H9 (cell line): ENCODE data around the gene SARS1. TPM values are rescaled to one million over a fixed set of nuclear protein-coding genes. Genes with fewer than 3 reads are reported as not detected.

Experiments used
- DNase-seq: peaks from one replicate; pipeline ENCODE4 v3.0.0-alpha.2; 2017
- H2AFZ ChIP-seq: one replicate; pipeline ENCODE4 v1.6.1; 2013; ENCODE audit warnings: mild to moderate bottlenecking, low read length, control low read depth, moderate library complexity
- H2AK5ac ChIP-seq: 2 replicates; pipeline ENCODE4 v1.6.1; 2013; ENCODE audit warnings: low read length, control low read depth, mixed read lengths; ENCODE audit not compliant: insufficient read length
- H2BK120ac ChIP-seq: one replicate; pipeline ENCODE4 v1.6.1; 2013; ENCODE audit warnings: low read depth, mild to moderate bottlenecking, low read length, control low read depth, inconsistent platforms; ENCODE audit not compliant: poor library complexity, severe bottlenecking
- H2BK12ac ChIP-seq: 2 replicates; pipeline ENCODE4 v1.6.1; 2013; ENCODE audit warnings: low read length, control low read depth, mixed read lengths, low read depth; ENCODE audit not compliant: insufficient read length
- H2BK15ac ChIP-seq: 2 replicates; pipeline ENCODE4 v1.6.1; 2013; ENCODE audit warnings: low read depth, low read length, control low read depth
- H2BK20ac ChIP-seq: one replicate; pipeline ENCODE4 v1.6.1; 2013; ENCODE audit warnings: low read depth, mild to moderate bottlenecking, low read length, control low read depth, inconsistent platforms; ENCODE audit not compliant: poor library complexity, severe bottlenecking
- H2BK5ac ChIP-seq: 2 replicates; pipeline ENCODE4 v1.6.1; 2013; ENCODE audit warnings: low read length, control low read depth, mixed read lengths; ENCODE audit not compliant: insufficient read length
- H3K14ac ChIP-seq: 2 replicates; pipeline ENCODE4 v1.6.1; 2013; ENCODE audit warnings: low read length, control low read depth; ENCODE audit not compliant: insufficient read depth
- H3K18ac ChIP-seq: 2 replicates; pipeline ENCODE4 v1.6.1; 2013; ENCODE audit warnings: low read depth, mild to moderate bottlenecking, mixed read lengths, low read length, control low read depth; ENCODE audit not compliant: insufficient read length
- H3K23ac ChIP-seq: 2 replicates; pipeline ENCODE4 v1.6.1; 2013; ENCODE audit warnings: low read length, control low read depth, mixed read lengths, low read depth; ENCODE audit not compliant: insufficient read length
- H3K23me2 ChIP-seq: 2 replicates; pipeline ENCODE4 v1.6.1; 2013; ENCODE audit warnings: low read depth, mild to moderate bottlenecking, mixed read lengths, low read length, control low read depth; ENCODE audit not compliant: insufficient read length, poor library complexity, severe bottlenecking
- H3K27ac ChIP-seq: 2 replicates; pipeline ENCODE4 v1.5.1; 2013; ENCODE audit warnings: low read length, control low read depth, mixed read lengths, low read depth; ENCODE audit not compliant: insufficient read length
- H3K27me3 ChIP-seq: 2 replicates; pipeline ENCODE4 v1.6.1; 2013; ENCODE audit warnings: low read length, control low read depth, inconsistent platforms; ENCODE audit not compliant: insufficient read depth
- H3K4ac ChIP-seq: 2 replicates; pipeline ENCODE4 v1.6.1; 2013; ENCODE audit warnings: low read depth, mild to moderate bottlenecking, control low read depth, inconsistent platforms, low read length, moderate library complexity
- H3K4me1 ChIP-seq: 2 replicates; pipeline ENCODE4 v1.6.1; 2013; ENCODE audit warnings: low read length, control low read depth, inconsistent platforms; ENCODE audit not compliant: insufficient read depth
- H3K4me2 ChIP-seq: 2 replicates; pipeline ENCODE4 v1.6.1; 2013; ENCODE audit warnings: low read length, control low read depth, mixed read lengths; ENCODE audit not compliant: insufficient read length, insufficient read depth
- H3K56ac ChIP-seq: 2 replicates; pipeline ENCODE4 v1.6.1; 2013; ENCODE audit warnings: low read depth, mild to moderate bottlenecking, mixed read lengths, low read length, control low read depth; ENCODE audit not compliant: insufficient read length
- H3K79me1 ChIP-seq: 2 replicates; pipeline ENCODE4 v1.6.1; 2013; ENCODE audit warnings: low read depth, mild to moderate bottlenecking, moderate library complexity, low read length, control low read depth, inconsistent platforms; ENCODE audit not compliant: insufficient read depth, poor library complexity, severe bottlenecking
- H3K79me2 ChIP-seq: 2 replicates; pipeline ENCODE4 v1.6.1; 2013; ENCODE audit warnings: low read length, control low read depth, inconsistent platforms; ENCODE audit not compliant: insufficient read depth
- H3K9ac ChIP-seq: 2 replicates; pipeline ENCODE4 v1.6.1; 2013; ENCODE audit warnings: low read length, control low read depth, mixed read lengths; ENCODE audit not compliant: insufficient read length; ENCODE audit errors: extremely low read depth
- H3K9me3 ChIP-seq: one replicate; pipeline ENCODE4 v1.6.1; 2013; ENCODE audit warnings: low read depth, low read length, inconsistent platforms; ENCODE audit not compliant: control insufficient read depth
- H3T11ph ChIP-seq: one replicate; pipeline ENCODE4 v1.6.1; 2013; ENCODE audit warnings: mild to moderate bottlenecking, low read length, control low read depth, inconsistent platforms
- H4K20me1 ChIP-seq: one replicate; pipeline ENCODE4 v1.6.1; 2013; ENCODE audit not compliant: control insufficient read depth, insufficient read length, insufficient read depth
- H4K5ac ChIP-seq: 2 replicates; pipeline ENCODE4 v1.6.1; 2013; ENCODE audit warnings: low read depth, mild to moderate bottlenecking, mixed read lengths, low read length, control low read depth; ENCODE audit not compliant: insufficient read length
- H4K8ac ChIP-seq: replicated peaks from 2 replicates; pipeline ENCODE4 v1.6.1; 2013; ENCODE audit warnings: low read length, control low read depth, mixed read lengths, low read depth; ENCODE audit not compliant: insufficient read length
- H4K91ac ChIP-seq: 2 replicates; pipeline ENCODE4 v1.6.1; 2013; ENCODE audit warnings: low read depth, mild to moderate bottlenecking, moderate library complexity, mixed read lengths, low read length, control low read depth; ENCODE audit not compliant: insufficient read length
- H3K27ac Mint-ChIP-seq, 3 experiments: 2 replicates in 2 of 3; 3 replicates in 1 of 3; pipeline ENCODE4 v1.8.0; 2020 to 2021; ENCODE audit warnings: mixed read lengths in 3 of 3, mild to moderate bottlenecking in 1 of 3, moderate library complexity in 1 of 3
- H3K27me3 Mint-ChIP-seq: 2 replicates; pipeline ENCODE4 v1.8.0; 2021; ENCODE audit warnings: low read depth, mild to moderate bottlenecking, moderate library complexity, mixed read lengths
- H3K36me3 Mint-ChIP-seq, 3 experiments: 2 replicates in 2 of 3; 3 replicates in 1 of 3; pipeline ENCODE4 v1.8.0; 2020 to 2021; ENCODE audit warnings: low read depth in 3 of 3, mixed read lengths in 3 of 3; ENCODE audit not compliant: insufficient read depth in 1 of 3
- H3K4me1 Mint-ChIP-seq, 2 experiments: 2 replicates each; pipeline ENCODE4 v1.8.0; 2020; ENCODE audit warnings: mixed read lengths in 2 of 2
- H3K4me3 Mint-ChIP-seq, 2 experiments: 2 replicates in 1 of 2; 3 replicates in 1 of 2; pipeline ENCODE4 v1.8.0; 2020 to 2021; ENCODE audit warnings: mild to moderate bottlenecking in 2 of 2, mixed read lengths in 2 of 2, moderate library complexity in 1 of 2
- H3K9me3 Mint-ChIP-seq, 2 experiments: 2 replicates in 1 of 2; 3 replicates in 1 of 2; pipeline ENCODE4 v1.8.0; 2020; ENCODE audit warnings: mild to moderate bottlenecking in 2 of 2, mixed read lengths in 2 of 2, moderate library complexity in 1 of 2
- WGBS: extraction: QIAGEN DNeasy Blood & Tissue Kit; methylation state at CpG from one replicate; pipeline ENCODE4 v1.1.7; 2013; ENCODE audit warnings: missing lambda C conversion rate, low lambda C conversion rate, mixed read lengths; ENCODE audit not compliant: insufficient read length; ENCODE audit errors: extremely low coverage; 5-methylcytosine and 5-hydroxymethylcytosine counted together
- total RNA-seq: library from RNA; stranded (reverse); gene quantifications from 2 replicates; pipeline ENCODE4 v1.2.1, GENCODE V29; 2021
- TF ChIP-seq, protein P1 (sequence below): fragments of 200-600 bp; sonication (generic); conservative IDR thresholded peaks from 3 replicates; pipeline ENCODE4 v1.8.0; 2021; ENCODE audit warnings: antibody characterized with exemption, mild to moderate bottlenecking

The SARS1 gene
- total RNA-seq, 1 experiment from 2014 or later = 139 TPM

DNA sequence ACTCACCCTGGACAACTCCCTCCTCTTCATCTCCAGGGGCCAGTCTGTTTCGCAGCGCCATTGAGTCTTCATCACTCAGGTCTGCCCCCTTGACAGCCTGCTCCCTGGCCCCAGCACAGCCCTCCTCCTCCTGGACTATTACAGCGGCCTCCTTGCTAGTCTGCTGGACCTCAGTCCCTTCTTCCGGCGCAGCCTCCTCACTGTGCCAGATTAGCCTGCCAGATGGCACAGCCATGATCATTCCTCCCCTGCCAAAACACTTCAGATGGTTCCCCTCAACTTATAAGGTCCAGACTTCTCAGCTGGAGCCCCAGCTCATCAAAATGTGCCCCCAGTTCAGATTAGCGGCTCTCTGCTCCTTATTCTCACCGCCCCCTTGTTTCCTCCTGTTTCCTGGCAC is 28.7 kb downstream of the SARS1 start:
- WGBS = no CpG with 5 or more reads among the region's 7 CpGs
- no peak overlapping the region for H2BK12ac ChIP-seq
- Mint-ChIP-seq H3K4me3 (no peak overlapping the region), H3K27ac (peak overlapping the region in 1 of 3 experiments; percentile 28; a peak in 1 of 7 replicates), H3K9me3 (no peaks in the 10 kb centered on the region; a peak in 1 of 5 replicates), H3K4me1 (peaks cover 54 to 59% of the 10 kb centered on the region in 2 experiments), H3K36me3 (peaks cover 6 to 16% (median 14%) of the 10 kb centered on the region in 3 experiments; a peak in 6 of 7 replicates), H3K27me3 (peaks cover 18% of the 10 kb centered on the region)
- H3K79me1 ChIP-seq = no peaks in the 10 kb centered on the region
- peaks cover 14% of the 10 kb centered on the region; the same call in 1 of the 2 replicates for H3K4me1 ChIP-seq
- H3K4me2 ChIP-seq = no peak overlapping the region
- H4K91ac ChIP-seq = no peak overlapping the region
- H3K56ac ChIP-seq = no peak overlapping the region
- peak; percentile 30 for DNase-seq
- no peak overlapping the region for H2BK5ac ChIP-seq
- no peak overlapping the region for H2AK5ac ChIP-seq
- TF ChIP-seq, protein P1, sequence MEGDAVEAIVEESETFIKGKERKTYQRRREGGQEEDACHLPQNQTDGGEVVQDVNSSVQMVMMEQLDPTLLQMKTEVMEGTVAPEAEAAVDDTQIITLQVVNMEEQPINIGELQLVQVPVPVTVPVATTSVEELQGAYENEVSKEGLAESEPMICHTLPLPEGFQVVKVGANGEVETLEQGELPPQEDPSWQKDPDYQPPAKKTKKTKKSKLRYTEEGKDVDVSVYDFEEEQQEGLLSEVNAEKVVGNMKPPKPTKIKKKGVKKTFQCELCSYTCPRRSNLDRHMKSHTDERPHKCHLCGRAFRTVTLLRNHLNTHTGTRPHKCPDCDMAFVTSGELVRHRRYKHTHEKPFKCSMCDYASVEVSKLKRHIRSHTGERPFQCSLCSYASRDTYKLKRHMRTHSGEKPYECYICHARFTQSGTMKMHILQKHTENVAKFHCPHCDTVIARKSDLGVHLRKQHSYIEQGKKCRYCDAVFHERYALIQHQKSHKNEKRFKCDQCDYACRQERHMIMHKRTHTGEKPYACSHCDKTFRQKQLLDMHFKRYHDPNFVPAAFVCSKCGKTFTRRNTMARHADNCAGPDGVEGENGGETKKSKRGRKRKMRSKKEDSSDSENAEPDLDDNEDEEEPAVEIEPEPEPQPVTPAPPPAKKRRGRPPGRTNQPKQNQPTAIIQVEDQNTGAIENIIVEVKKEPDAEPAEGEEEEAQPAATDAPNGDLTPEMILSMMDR = no peak
- no peaks in the 10 kb centered on the region for H3K23me2 ChIP-seq
- H3K9me3 ChIP-seq = no peaks in the 10 kb centered on the region
- no peaks in the 10 kb centered on the region for H3K27me3 ChIP-seq
- H3K23ac ChIP-seq = no peak overlapping the region
- H3K27ac ChIP-seq = no peak overlapping the region
- H3K18ac ChIP-seq = no peak overlapping the region
- no peak overlapping the region for H2AFZ ChIP-seq
- H3K9ac ChIP-seq = no peak overlapping the region
- H3T11ph ChIP-seq = no peak overlapping the region
- H2BK15ac ChIP-seq = no peak overlapping the region
- H3K4ac ChIP-seq = no peak overlapping the region
- H3K14ac ChIP-seq = no peak overlapping the region; the same call in 1 of the 2 replicates
- no peaks in the 10 kb centered on the region for H3K79me2 ChIP-seq
- no peaks in the 10 kb centered on the region for H4K20me1 ChIP-seq
- no peak overlapping the region for H2BK120ac ChIP-seq
- no peak overlapping the region for H2BK20ac ChIP-seq
- H4K8ac ChIP-seq = no peak overlapping the region
- no peak overlapping the region for H4K5ac ChIP-seq
